ENCODE measurements around the gene UTS2R. TPM values are rescaled to one million over a fixed set of nuclear protein-coding genes. Genes with fewer than 3 reads are reported as not detected.

The UTS2R gene
- total and polyA plus RNA-seq, 4 donors = not detected

DNA sequence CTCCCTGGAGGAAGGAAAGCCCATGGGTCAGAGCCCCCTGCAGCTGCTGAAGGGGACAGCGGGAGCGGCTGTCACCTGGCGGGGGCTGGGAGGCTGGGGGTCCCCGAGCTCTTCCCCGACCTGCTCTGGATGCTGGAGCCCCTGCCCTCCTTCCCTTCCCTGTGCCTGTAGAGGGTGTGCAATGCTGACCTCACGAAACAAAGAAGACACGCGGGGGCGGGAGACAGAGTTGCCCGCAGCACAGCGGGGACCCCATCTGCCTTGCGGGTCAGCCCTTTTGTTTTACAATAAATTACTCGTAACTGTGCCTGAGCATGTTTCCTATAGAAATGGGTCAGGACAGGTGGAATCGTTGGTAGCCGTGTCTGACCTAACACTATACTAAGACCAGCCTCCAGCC is 44.3 kb upstream of the UTS2R start:
- H3K27ac ChIP-seq (ENCODE audit: low read depth in 1 of 2, low read length in 2 of 2) = no peak overlapping the region
- WGBS, 2 donors = 41 to 51% methylated on average over 14 to 15 of the region's 15 CpGs
- DNase-seq = peak in 1 of 2 donors; percentile 42
- H3K36me3 ChIP-seq (ENCODE audit: control insufficient read depth in 1 of 2, insufficient read depth in 2 of 2, low read length in 1 of 2) = no peaks in the 10 kb centered on the region
- H3K27me3 ChIP-seq (ENCODE audit: control insufficient read depth in 1 of 2, insufficient read depth in 2 of 2, low read length in 1 of 2) = no peaks in the 10 kb centered on the region
- no peak for ATAC-seq (ENCODE audit: low FRiP score)
- no peaks in the 10 kb centered on the region for H3K9me3 ChIP-seq (ENCODE audit: control insufficient read depth, low read length)
- H3K4me3 ChIP-seq (ENCODE audit: low read length in 2 of 2) = no peak overlapping the region
- no peaks in the 10 kb centered on the region for H3K4me1 ChIP-seq (ENCODE audit: control insufficient read depth in 1 of 2, insufficient read depth in 2 of 2, low read length in 2 of 2)
- intact Hi-C loops (cut with DNase I) = loop anchor here (10.0 kb wide), 1 partner anchor 292 kb away; the partner anchor contains the start of genes DCXR (in 2 of the 2) and RAC3 (in 2 of the 2)

DNA sequence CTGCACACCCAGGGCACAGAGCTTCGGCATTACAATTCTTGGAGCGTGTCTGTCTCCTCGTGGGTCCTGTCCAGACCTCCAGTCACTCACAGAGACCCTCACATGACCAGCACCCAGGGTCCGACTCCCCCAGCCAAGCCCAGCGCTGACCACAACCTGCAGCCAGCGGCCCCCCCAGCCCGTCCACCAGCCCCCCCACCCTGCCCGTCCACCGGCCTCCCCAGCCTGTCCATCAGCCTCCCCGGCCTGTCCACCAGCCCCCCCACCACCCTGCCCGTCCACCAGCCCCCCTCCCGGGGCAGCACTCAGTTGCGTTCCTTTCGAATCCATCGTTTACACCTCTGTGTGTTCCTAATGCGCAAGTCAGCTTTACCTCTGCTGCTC is 43.8 kb upstream of the UTS2R start:
- 59 to 64% methylated on average over 16 of the region's 16 CpGs for WGBS, 2 donors
- Histone ChIP-seq H3K4me1 (ENCODE audit: control insufficient read depth in 1 of 2, insufficient read depth in 2 of 2, low read length in 2 of 2) (no peaks in the 10 kb centered on the region), H3K27ac (ENCODE audit: low read depth in 1 of 2, low read length in 2 of 2) (no peak overlapping the region), H3K9me3 (ENCODE audit: control insufficient read depth, low read length) (no peaks in the 10 kb centered on the region), H3K4me3 (ENCODE audit: low read length in 2 of 2) (no peak overlapping the region), H3K27me3 (ENCODE audit: control insufficient read depth in 1 of 2, insufficient read depth in 2 of 2, low read length in 1 of 2) (no peaks in the 10 kb centered on the region), H3K36me3 (ENCODE audit: control insufficient read depth in 1 of 2, insufficient read depth in 2 of 2, low read length in 1 of 2) (no peaks in the 10 kb centered on the region)
- DNase-seq (peak in 1 of 2 donors; percentile 34), ATAC-seq (ENCODE audit: low FRiP score) (no peak)
- intact Hi-C loops (cut with DNase I) = loop anchor here (10.0 kb wide), 1 partner anchor 293 kb away; the partner anchor contains the start of genes DCXR (in 2 of the 2) and RAC3 (in 2 of the 2)

DNA sequence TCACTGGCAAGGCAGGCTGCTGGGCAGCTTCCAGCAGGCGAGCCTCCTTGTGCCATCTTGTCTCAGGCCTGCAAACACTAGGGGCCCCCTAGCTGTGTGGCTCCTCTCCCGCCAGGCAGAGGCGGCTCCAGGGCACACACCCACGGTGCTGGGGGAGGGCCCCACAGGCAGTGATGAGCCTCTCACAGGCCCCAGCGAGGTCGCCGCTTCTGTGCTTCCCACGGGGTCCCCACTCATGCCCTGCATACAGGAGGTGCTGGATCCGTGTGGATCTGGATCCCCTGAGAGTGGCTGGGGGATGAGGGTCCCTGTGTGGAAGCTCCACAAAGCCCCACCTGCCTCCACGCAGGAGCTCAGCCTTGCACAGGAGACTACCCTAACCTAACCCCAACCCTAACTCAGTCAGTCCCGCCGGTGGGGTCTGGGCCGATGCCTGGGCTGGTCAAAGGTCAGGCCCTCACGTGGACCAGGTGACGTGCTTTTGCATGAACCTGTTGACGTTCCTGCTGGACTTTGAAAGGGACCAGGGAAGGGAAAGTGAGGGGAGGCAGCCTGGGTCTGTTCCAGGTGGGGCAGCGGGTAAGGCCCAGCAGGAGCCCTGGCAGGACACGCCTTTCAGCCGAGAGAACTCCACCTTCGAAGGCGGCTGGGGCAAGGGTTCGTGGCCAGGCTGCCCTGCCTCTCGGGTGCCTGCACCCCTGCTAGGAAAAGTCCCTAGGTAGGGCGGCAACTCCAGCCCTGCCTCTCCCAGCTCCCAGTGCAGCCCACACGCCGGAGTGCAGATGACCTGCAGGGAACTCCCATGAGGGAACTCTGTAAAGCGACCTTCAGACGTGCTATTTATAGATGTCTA is 43.2 kb upstream of the UTS2R start:
- Histone ChIP-seq H3K9me3 (ENCODE audit: control insufficient read depth, low read length) (no peaks in the 10 kb centered on the region), H3K4me3 (ENCODE audit: low read length in 2 of 2) (no peak overlapping the region), H3K4me1 (ENCODE audit: control insufficient read depth in 1 of 2, insufficient read depth in 2 of 2, low read length in 2 of 2) (no peaks in the 10 kb centered on the region), H3K36me3 (ENCODE audit: control insufficient read depth in 1 of 2, insufficient read depth in 2 of 2, low read length in 1 of 2) (no peaks in the 10 kb centered on the region), H3K27ac (ENCODE audit: low read depth in 1 of 2, low read length in 2 of 2) (no peak overlapping the region), H3K27me3 (ENCODE audit: control insufficient read depth in 1 of 2, insufficient read depth in 2 of 2, low read length in 1 of 2) (no peaks in the 10 kb centered on the region)
- no peak for ATAC-seq (ENCODE audit: low FRiP score)
- intact Hi-C loops (cut with DNase I) = loop anchor here (10.0 kb wide), 1 partner anchor 294 kb away; the partner anchor contains the start of genes DCXR (in 2 of the 2) and RAC3 (in 2 of the 2)
- 72 to 80% methylated on average over 28 of the region's 28 CpGs for WGBS, 2 donors
- peak in 1 of 2 donors; percentile 44 for DNase-seq

DNA sequence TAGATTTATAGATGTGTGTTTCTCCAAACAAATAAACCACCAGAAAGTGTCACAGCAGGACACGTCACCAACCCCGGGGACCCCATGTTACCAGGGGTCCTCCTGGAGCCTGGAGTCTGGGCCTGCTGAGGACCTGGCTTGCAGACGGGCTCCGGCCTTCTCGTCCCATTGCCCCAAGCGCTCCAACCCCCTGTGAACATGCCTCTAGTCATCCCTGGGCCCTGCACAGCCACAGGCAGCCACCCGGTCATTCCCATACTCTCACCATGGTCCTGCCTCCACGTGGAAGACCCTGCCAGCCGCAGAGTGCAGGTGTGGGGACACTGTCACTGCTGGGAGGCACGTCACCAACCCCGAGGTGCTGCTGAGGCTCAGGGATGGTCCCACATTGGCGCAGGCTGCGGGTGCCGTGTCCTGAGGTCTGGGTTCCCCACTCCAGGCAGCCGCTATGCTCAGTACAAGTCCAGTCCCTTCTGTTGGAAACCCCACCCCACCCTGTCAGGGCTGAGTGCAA is 42.5 kb upstream of the UTS2R start:
- 88 to 90% methylated on average over 15 of the region's 15 CpGs for WGBS, 2 donors
- ATAC-seq (ENCODE audit: low FRiP score) (no peak), DNase-seq (peak in 1 of 2 donors; percentile 37)
- no peak overlapping the region for H3K4me3 ChIP-seq (ENCODE audit: low read length in 2 of 2)
- no peaks in the 10 kb centered on the region for H3K27me3 ChIP-seq (ENCODE audit: control insufficient read depth in 1 of 2, insufficient read depth in 2 of 2, low read length in 1 of 2)
- no peaks in the 10 kb centered on the region for H3K9me3 ChIP-seq (ENCODE audit: control insufficient read depth, low read length)
- H3K36me3 ChIP-seq (ENCODE audit: control insufficient read depth in 1 of 2, insufficient read depth in 2 of 2, low read length in 1 of 2) = no peaks in the 10 kb centered on the region
- no peak overlapping the region for H3K27ac ChIP-seq (ENCODE audit: low read depth in 1 of 2, low read length in 2 of 2)
- no peaks in the 10 kb centered on the region for H3K4me1 ChIP-seq (ENCODE audit: control insufficient read depth in 1 of 2, insufficient read depth in 2 of 2, low read length in 2 of 2)
- intact Hi-C loops (cut with DNase I) = loop anchor here (10.0 kb wide), 1 partner anchor 294 kb away; the partner anchor contains the start of genes DCXR (in 2 of the 2) and RAC3 (in 2 of the 2)

DNA sequence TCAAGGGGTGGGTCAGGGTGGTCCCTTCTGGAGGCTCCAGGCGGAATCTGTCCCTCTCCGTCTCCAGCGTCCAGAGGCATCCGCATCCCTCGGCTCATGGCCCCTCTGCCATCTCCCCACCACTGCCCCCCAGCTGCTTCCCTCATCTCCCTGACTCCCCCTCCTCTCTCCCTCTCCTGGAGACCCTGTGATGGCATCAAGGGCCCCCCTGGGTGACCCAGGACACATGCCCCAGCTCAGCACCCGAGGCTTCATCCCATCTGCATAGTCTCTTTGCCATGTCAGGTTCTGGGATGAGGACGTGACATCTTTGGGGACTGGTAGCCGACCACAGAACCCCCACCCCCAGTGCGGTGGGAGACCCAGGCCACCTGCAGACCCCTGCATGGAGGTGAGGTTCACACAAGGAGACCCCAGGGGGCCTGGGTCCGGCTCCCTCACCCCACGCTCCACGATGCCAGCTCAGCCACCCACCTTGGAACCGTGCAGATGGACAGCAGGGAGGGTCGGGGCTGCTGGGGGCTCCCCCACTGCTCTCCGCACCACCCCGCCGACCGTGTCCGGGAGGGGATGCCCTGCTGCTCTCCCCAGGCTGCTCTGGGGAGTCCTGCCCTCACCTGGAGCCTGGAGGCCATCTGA is 41.8 kb upstream of the UTS2R start:
- H3K27ac ChIP-seq (ENCODE audit: low read depth in 1 of 2, low read length in 2 of 2) = no peak overlapping the region

DNA sequence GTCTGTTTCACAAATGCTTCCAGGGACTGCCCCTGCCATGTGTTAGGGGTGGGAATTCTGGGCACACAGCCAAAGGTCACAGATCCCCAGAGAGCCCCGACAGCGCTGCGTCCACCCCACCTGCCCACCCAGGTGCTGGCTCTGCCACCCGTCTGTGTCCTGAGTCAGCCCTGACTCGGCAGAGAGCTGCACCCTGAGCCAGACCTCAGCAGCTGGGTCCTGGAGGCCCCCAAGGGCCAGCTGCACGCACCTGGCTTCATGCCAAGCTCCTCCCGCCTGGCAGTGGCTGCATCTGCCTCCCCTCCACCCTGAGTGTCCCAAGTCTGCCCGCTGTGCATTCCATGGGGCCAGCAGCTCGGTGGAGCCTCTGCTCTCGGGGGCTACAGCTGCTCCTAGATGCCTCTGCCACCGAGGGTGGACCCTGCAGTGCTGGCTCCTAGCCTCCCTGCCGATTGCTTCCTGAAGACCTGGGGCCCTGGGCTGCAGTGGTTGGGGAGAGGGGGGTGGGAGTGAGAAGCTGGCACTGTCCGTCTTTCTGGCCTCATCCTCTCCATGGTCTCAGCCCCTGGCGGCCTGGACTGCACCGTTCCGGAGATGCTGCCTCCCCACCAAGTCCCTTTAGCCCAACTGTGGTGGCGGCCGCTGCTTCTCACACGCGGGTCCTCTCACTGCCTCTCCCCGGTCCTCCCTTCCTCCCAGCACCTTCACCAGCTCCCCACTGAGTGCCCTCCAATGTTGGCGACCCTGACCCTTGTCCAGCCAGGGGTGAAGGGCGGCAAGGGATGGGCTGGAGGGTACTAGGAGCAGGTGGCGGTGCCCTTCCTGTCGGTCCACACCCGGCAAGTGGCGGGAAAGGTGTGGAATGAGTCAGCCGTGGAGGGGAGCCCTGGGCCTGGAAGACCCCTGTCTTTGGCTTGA is 41.0 kb upstream of the UTS2R start:
- Histone ChIP-seq H3K4me1 (ENCODE audit: control insufficient read depth in 1 of 2, insufficient read depth in 2 of 2, low read length in 2 of 2) (no peaks in the 10 kb centered on the region), H3K9me3 (ENCODE audit: control insufficient read depth, low read length) (no peaks in the 10 kb centered on the region), H3K27me3 (ENCODE audit: control insufficient read depth in 1 of 2, insufficient read depth in 2 of 2, low read length in 1 of 2) (no peaks in the 10 kb centered on the region), H3K36me3 (ENCODE audit: control insufficient read depth in 1 of 2, insufficient read depth in 2 of 2, low read length in 1 of 2) (no peaks in the 10 kb centered on the region), H3K4me3 (ENCODE audit: low read length in 2 of 2) (no peak overlapping the region), H3K27ac (ENCODE audit: low read depth in 1 of 2, low read length in 2 of 2) (no peak overlapping the region)
- ATAC-seq (ENCODE audit: low FRiP score) = no peak
- WGBS, 2 donors = 37 to 38% methylated on average over 28 of the region's 28 CpGs
- intact Hi-C loops (cut with DNase I) = no loop called here
- peak; percentile 47 to 78 for DNase-seq

More for the DNA sequence above, 41.8 kb upstream of the UTS2R start:
- peak in 1 of 2 donors; percentile 46 for DNase-seq
- 73 to 76% methylated on average over 19 of the region's 19 CpGs for WGBS, 2 donors
- ATAC-seq (ENCODE audit: low FRiP score) = no peak
- H3K4me1 ChIP-seq (ENCODE audit: control insufficient read depth in 1 of 2, insufficient read depth in 2 of 2, low read length in 2 of 2) = no peaks in the 10 kb centered on the region
- no peaks in the 10 kb centered on the region for H3K9me3 ChIP-seq (ENCODE audit: control insufficient read depth, low read length)
- no peak overlapping the region for H3K4me3 ChIP-seq (ENCODE audit: low read length in 2 of 2)
- H3K27me3 ChIP-seq (ENCODE audit: control insufficient read depth in 1 of 2, insufficient read depth in 2 of 2, low read length in 1 of 2) = no peaks in the 10 kb centered on the region
- H3K36me3 ChIP-seq (ENCODE audit: control insufficient read depth in 1 of 2, insufficient read depth in 2 of 2, low read length in 1 of 2) = no peaks in the 10 kb centered on the region
- intact Hi-C loops (cut with DNase I) = loop anchor here (10.0 kb wide), 1 partner anchor 295 kb away; the partner anchor contains the start of genes DCXR (in 2 of the 2) and RAC3 (in 2 of the 2)

DNA sequence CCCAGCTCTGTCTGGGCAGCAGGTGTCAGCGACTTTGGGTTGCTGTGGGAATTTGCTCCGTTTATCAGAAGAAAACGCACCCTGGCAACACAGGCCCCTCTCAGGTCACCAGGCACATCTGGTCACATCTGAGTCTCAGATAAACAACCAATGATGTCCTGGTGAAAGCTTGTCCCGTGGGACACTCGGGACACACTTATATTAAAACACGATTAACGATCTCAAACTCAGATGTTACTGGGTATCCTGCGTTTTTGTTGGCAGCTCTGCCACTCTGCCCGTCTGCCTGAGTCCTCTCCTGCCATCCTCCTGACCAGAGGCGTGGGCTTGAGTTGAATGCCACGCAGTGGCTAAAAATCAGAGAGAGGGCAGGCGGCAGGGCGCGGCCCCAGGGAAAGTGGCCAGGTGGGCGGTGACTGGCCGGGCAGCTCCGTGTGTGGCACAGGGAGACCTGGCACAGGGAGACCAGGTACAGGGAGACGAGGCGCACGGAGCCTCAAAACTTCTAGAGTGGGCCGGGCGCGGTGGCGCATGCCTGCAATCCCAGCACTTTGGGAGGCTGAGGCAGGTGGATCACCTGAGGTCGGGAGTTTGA is 40.1 kb upstream of the UTS2R start:
- WGBS, 2 donors = 74 to 80% methylated on average over 25 of the region's 25 CpGs
- H3K4me3 ChIP-seq (ENCODE audit: low read length in 2 of 2) = no peak overlapping the region
- H3K36me3 ChIP-seq (ENCODE audit: control insufficient read depth in 1 of 2, insufficient read depth in 2 of 2, low read length in 1 of 2) = no peaks in the 10 kb centered on the region
- no peak for ATAC-seq (ENCODE audit: low FRiP score)
- H3K27me3 ChIP-seq (ENCODE audit: control insufficient read depth in 1 of 2, insufficient read depth in 2 of 2, low read length in 1 of 2) = no peaks in the 10 kb centered on the region
- H3K4me1 ChIP-seq (ENCODE audit: control insufficient read depth in 1 of 2, insufficient read depth in 2 of 2, low read length in 2 of 2) = no peaks in the 10 kb centered on the region
- no peaks in the 10 kb centered on the region for H3K9me3 ChIP-seq (ENCODE audit: control insufficient read depth, low read length)
- intact Hi-C loops (cut with DNase I) = no loop called here
- H3K27ac ChIP-seq (ENCODE audit: low read depth in 1 of 2, low read length in 2 of 2) = no peak overlapping the region
- peak in 1 of 2 donors; percentile 37 for DNase-seq

All from aorta (tissue), 5 donors.